GM12872 (cell line): ENCODE measurements around the gene MRPL55.

Experiments
- TF ChIP-seq, protein P1 (sequence below): IDR thresholded peaks from 3 replicates; pipeline ENCODE4 v1.5.1; 2011; ENCODE audit warnings: low read depth, mild to moderate bottlenecking, low read length, moderate library complexity; ENCODE audit not compliant: insufficient read depth

The MRPL55 gene

DNA sequence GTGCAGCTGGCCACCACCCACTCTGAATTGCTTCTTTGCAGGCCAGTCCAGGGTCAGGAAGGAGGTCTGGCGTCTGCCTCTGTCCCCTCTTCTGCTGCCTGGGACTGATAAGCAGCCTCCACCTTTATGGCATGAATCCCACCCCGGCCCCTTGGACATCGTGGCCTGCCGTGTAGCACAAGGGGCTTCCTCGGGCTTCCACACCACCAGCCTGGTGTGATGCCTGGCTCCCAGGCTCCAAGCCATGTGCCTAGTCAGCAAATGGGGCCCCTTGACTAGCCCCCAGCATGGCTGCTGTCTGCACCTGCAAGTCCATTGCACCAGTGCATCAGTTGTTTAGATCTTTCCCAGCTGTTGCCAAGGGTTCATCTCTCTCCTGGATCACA is 36.4 kb downstream of the MRPL55 start:
- TF ChIP-seq, protein P1, sequence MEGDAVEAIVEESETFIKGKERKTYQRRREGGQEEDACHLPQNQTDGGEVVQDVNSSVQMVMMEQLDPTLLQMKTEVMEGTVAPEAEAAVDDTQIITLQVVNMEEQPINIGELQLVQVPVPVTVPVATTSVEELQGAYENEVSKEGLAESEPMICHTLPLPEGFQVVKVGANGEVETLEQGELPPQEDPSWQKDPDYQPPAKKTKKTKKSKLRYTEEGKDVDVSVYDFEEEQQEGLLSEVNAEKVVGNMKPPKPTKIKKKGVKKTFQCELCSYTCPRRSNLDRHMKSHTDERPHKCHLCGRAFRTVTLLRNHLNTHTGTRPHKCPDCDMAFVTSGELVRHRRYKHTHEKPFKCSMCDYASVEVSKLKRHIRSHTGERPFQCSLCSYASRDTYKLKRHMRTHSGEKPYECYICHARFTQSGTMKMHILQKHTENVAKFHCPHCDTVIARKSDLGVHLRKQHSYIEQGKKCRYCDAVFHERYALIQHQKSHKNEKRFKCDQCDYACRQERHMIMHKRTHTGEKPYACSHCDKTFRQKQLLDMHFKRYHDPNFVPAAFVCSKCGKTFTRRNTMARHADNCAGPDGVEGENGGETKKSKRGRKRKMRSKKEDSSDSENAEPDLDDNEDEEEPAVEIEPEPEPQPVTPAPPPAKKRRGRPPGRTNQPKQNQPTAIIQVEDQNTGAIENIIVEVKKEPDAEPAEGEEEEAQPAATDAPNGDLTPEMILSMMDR, result no peak

DNA sequence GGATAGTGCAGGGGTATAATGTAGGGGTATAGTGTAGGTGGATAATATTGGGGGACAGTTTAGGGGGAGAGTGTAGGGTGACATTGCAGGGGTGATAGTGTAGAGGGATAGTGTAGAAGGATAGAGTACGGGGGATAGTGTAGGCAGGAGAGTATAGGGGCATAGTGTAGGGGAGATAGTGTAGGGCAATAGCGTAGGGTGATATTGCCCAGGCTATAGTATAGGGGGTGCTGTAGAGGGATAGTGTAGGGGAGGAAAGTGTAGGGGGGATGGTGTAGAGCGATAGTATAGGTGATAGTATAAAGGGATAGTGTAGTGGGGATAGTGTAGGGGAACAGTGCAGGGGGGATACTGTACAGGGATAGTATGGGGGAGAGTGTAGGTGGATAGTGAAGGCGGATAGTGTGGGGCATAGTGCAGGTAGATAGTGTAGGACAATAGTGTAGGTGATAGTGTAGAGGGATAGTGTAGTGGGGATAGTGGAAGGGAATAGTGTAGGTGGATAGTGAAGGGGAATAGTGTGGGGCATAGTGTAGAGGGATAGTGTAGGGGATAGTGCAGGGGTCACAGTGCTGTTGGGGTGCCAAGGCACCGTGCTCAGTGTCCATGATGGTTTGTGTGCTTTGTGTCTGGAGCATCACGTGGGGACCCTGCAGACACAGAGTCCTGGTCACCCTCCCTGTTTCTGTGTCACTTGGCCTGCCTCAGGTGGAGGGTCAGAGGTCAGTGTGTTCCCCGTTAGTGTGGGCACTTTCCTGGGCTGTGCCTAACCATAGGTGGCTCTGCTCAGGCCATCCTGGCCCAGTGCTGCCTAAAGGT is 37.1 kb downstream of the MRPL55 start:
- TF ChIP-seq, protein P1, result no peak

DNA sequence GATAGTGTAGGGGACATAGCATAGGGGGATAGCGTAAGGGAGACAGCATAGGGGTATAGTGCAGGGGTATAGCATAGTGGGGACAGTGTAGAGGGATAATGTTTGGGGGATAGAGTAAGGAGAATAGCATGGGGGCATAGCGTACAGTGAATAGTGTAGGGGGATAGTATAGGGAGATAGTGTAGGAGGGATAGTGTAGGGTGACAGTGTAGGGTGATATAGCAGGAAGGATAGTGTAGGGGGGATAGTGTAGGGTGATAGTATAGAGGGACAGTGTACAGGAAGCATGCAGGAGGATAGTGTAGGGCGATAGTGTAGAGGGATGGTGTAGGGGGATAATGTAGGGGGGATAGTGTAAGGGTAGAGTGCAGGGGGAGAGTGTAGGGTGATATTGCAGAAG is 38.2 kb downstream of the MRPL55 start:
- TF ChIP-seq, protein P1, result no peak

DNA sequence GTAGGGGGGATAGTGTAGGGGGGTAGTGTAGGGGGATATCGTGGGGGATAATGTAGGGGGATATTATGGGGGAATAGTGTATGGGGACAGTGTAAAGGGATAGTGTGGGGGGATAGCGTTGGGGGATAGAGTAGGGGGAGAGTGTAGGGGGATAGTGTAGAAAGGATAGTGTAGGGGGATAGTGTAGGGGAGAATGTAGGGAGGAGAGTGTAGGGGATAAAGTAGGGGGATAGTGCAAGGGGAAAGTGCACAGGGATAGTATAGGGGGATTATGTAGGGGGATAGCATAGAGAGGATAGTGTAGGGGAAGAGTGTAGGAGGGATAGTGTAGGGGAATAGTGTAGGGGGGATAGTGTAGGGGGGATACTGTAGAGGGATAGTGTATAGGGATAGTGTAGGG is 38.9 kb downstream of the MRPL55 start:
- TF ChIP-seq, protein P1, result no peak

DNA sequence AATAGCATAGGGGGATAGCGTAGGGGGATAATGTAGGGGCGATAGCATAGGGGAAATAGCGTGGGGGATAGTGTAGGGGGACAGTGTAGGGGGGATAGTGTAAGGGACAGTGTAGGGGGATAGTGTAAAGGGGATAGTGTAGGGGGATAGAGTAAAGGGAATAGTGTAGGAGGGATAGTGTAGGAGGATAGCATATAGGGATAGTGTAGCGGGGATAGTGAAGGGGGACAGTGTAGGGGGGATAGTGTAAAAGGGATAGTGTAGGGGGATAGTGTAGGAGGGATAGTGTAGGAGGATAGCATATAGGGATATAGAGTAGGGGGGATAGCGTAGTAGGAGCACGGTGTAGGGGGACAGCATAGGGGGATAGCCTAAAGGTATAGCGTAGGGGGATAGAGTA is 40.7 kb downstream of the MRPL55 start:
- TF ChIP-seq, protein P1, result no peak

DNA sequence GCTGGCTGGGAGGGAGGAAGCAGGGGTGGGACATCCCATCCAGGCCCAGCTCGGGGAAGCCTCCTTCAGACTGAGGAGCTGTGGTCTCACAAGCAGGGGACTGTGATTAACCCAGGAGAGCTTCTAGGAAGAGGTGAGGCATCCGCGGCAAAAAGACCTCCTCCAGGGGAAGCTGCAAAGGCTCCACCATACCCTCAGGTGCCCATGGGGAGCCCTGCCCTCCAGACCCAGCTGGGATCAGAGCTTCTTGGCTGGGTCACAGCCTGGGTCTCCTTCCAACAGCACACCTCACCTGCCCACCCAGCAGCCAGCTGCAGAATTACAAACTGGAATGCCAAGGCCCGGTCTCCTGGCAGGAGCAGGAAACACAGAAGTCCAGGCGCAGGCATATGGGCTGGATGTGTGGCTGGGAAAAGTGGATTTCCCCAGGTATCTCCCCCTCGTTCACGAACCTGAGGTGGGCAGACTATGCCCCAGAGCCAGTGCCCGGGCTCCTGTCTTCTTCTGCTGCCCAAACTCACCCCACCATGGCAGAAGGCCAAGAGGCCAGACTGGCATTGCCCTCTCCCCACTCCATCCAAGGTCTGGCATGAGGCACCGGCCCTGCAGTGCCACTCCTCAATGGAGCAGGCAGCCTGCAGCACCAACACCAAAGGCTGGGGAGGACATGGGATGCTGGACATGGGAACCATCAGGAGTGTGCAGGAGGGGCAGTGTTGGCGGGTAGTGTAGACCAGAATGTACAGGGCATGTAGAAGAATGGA is 42.0 kb downstream of the MRPL55 start:
- TF ChIP-seq, protein P1, result no peak

DNA sequence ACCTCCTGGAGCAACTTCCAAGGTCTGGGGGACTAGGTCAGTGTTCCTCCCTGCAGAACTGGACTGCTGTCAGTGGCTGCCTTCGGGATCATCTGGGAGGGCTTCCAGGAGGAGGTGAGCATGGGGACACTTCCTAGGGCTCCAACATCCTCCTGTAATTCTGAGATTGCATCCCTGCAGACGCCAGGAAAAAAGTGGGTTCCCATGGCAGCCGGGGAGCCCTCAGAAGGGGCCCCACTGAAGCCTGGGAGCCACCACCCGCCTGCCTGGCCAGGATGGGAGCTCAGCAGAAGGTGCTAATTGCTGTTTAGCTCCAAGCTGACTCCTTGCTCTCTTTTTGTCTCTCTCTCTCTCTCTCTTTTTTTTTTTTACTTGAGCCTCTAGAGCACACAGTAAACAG is 42.7 kb downstream of the MRPL55 start:
- TF ChIP-seq, protein P1, result no peak
